Measurements from ENCODE around the gene UBE2L3. TPM values are rescaled to one million over a fixed set of nuclear protein-coding genes. Genes with fewer than 3 reads are reported as not detected.

The UBE2L3 gene
- total RNA-seq, 2 donors from 2014 or later: 74.6 to 79.4 TPM

DNA sequence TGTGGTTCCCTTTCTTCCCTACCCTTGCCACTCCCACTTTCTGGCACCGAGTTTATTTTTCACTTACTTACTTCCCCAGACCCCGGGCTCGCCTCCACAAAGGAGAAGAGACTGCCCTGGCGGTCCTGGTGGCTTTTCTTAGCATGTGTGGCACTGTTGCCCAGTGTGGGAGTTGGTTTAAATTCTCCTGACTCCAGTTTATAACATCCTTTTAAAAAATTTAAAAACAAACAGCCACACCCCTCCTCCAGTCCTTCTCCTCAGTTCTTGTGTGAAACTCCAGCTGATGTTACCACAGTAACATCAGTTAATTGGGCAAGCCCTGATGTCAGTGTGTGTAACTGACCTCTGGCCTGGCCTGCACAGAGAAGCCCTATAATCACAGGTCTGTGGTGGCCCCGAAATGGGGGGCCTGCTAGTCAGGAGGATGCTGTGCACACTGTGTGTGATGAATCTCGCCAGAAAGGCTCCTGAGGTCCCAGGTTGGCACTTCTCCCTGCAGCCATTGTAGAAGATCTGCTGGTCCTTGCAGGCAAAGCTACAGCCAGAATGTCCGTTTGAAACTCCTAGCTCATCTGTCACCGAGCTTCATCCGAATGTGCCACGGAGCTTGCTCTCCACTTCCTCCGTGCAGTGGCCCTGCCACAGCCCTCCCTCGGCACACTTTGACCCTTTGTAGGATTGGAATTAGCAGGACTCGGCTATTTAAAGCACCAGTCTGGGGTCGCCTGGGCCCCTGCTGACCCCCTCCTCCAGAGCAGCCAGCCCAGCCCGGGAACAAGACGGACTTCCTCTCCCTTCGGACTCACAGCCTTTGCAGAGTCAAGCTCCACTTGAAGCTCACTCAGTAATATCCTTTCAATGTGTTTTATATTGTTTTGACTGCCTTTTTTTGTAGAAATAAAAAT is 54.8 kb downstream of the UBE2L3 start:
- DNase-seq: peak; percentile 40
- H3K36me3 Mint-ChIP-seq (ENCODE audit: low read depth): peaks cover 32% of the 10 kb centered on the region
- H3K27me3 Mint-ChIP-seq (ENCODE audit: insufficient read depth): no peaks in the 10 kb centered on the region
- Histone ChIP-seq H3K27me3 (ENCODE audit: control insufficient read depth, insufficient read depth, low read length, poor library complexity, severe bottlenecking) (no peaks in the 10 kb centered on the region), H3K4me1 (ENCODE audit: control insufficient read depth, insufficient read depth, low read length) (no peaks in the 10 kb centered on the region), H3K9me3 (ENCODE audit: control insufficient read depth, low read length) (no peaks in the 10 kb centered on the region), H3K9ac (ENCODE audit: extremely low read depth, low read length, poor library complexity, severe bottlenecking) (no peak overlapping the region), H3K36me3 (ENCODE audit: control insufficient read depth, insufficient read depth, low read length) (peaks cover 51% of the 10 kb centered on the region), H3K4me3 (ENCODE audit: low read length) (no peak overlapping the region), H3K27ac (ENCODE audit: low read depth, low read length) (peak overlapping the region; percentile 11)
- WGBS, 2 experiments (ENCODE audit: insufficient coverage in 1 of 2, insufficient read length in 1 of 2): 93 to 94% methylated on average over 8 to 16 of the region's 17 CpGs
- H3K9me3 Mint-ChIP-seq: no peaks in the 10 kb centered on the region
- TF ChIP-seq, protein P1, sequence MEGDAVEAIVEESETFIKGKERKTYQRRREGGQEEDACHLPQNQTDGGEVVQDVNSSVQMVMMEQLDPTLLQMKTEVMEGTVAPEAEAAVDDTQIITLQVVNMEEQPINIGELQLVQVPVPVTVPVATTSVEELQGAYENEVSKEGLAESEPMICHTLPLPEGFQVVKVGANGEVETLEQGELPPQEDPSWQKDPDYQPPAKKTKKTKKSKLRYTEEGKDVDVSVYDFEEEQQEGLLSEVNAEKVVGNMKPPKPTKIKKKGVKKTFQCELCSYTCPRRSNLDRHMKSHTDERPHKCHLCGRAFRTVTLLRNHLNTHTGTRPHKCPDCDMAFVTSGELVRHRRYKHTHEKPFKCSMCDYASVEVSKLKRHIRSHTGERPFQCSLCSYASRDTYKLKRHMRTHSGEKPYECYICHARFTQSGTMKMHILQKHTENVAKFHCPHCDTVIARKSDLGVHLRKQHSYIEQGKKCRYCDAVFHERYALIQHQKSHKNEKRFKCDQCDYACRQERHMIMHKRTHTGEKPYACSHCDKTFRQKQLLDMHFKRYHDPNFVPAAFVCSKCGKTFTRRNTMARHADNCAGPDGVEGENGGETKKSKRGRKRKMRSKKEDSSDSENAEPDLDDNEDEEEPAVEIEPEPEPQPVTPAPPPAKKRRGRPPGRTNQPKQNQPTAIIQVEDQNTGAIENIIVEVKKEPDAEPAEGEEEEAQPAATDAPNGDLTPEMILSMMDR (conservative IDR thresholded peaks at IDR 0.05): no peak
- H3K27ac Mint-ChIP-seq: no peak overlapping the region
- H3K4me3 Mint-ChIP-seq: no peak overlapping the region
- H3K4me1 Mint-ChIP-seq: no peaks in the 10 kb centered on the region

DNA sequence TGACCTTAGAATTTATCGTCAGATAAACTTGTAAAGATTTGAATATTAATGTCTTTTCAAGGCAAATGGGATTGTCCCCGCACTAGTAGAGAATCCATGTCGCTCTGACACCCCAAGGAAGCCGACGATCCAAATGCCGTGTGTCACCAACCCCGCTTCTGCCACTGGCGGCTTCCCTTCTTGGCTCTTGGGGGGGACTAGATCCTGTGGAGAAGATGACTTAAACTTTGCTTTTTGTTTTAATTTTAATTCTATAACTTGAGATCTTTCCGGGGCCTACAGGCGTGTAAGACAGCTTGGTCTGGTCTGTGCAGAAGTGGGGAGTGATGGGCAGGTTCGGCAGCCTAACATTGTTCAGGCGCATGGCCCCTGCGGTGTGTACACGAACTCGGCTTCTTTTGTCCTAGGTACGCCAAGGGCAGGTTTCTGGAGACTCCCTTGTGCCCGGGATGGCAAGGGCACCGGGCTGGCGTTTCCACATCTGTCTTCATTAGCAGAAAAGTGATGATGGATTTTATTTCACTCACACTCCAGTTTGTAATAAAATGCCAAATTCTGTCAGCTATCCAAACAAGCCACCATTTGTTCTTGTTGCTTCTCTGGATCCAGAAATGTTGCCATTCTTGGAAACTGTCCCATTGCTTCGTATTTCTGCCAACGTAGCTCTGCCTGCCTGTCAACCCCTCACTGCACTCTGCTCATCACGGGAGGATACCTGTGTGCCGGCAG is 55.6 kb downstream of the UBE2L3 start:
- DNase-seq: no peak
- Histone ChIP-seq H3K9ac (ENCODE audit: extremely low read depth, low read length, poor library complexity, severe bottlenecking) (no peak overlapping the region), H3K27me3 (ENCODE audit: control insufficient read depth, insufficient read depth, low read length, poor library complexity, severe bottlenecking) (no peaks in the 10 kb centered on the region), H3K4me3 (ENCODE audit: low read length) (no peak overlapping the region), H3K27ac (ENCODE audit: low read depth, low read length) (no peak overlapping the region), H3K36me3 (ENCODE audit: control insufficient read depth, insufficient read depth, low read length) (peaks cover 55% of the 10 kb centered on the region), H3K9me3 (ENCODE audit: control insufficient read depth, low read length) (no peaks in the 10 kb centered on the region), H3K4me1 (ENCODE audit: control insufficient read depth, insufficient read depth, low read length) (no peaks in the 10 kb centered on the region)
- Mint-ChIP-seq H3K4me3 (no peak overlapping the region), H3K27ac (no peak overlapping the region), H3K36me3 (ENCODE audit: low read depth) (peaks cover 36% of the 10 kb centered on the region), H3K4me1 (peaks cover 1% of the 10 kb centered on the region), H3K9me3 (no peaks in the 10 kb centered on the region), H3K27me3 (ENCODE audit: insufficient read depth) (no peaks in the 10 kb centered on the region)
- WGBS, 2 experiments (ENCODE audit: insufficient coverage in 1 of 2, insufficient read length in 1 of 2): 94 to 99% methylated on average over 14 to 23 of the region's 23 CpGs
- TF ChIP-seq, protein P1 (conservative IDR thresholded peaks at IDR 0.05): no peak

DNA sequence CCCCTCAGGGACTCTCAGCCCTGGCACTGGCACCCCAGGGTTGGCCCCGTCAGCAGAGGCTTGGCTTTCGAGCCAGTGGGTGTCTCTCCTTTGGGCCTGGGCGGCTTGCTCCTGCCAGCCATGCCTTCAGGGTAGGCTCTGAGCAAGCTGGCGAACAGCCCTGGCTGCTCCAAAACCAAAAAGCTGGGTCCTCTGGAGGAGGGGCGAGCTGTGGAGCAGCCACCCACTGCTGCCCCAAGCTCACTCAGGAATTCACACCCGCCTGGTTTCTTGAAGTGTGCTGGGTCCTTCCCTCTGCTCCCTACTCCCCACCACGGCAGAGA is 56.1 kb downstream of the UBE2L3 start:
- TF ChIP-seq, protein P1 (conservative IDR thresholded peaks at IDR 0.05): no peak
- Mint-ChIP-seq H3K9me3 (peaks cover 2% of the 10 kb centered on the region), H3K36me3 (ENCODE audit: low read depth) (peaks cover 39% of the 10 kb centered on the region), H3K4me3 (no peak overlapping the region), H3K4me1 (peaks cover 5% of the 10 kb centered on the region), H3K27me3 (ENCODE audit: insufficient read depth) (no peaks in the 10 kb centered on the region), H3K27ac (no peak overlapping the region)
- WGBS, 2 experiments (ENCODE audit: insufficient coverage in 1 of 2, insufficient read length in 1 of 2): 91 to 96% methylated on average over 4 to 7 of the region's 7 CpGs
- DNase-seq: no peak
- no peak overlapping the region for H3K4me3 ChIP-seq (ENCODE audit: low read length)
- no peaks in the 10 kb centered on the region for H3K4me1 ChIP-seq (ENCODE audit: control insufficient read depth, insufficient read depth, low read length)
- H3K27ac ChIP-seq (ENCODE audit: low read depth, low read length): no peak overlapping the region
- H3K27me3 ChIP-seq (ENCODE audit: control insufficient read depth, insufficient read depth, low read length, poor library complexity, severe bottlenecking): no peaks in the 10 kb centered on the region
- H3K36me3 ChIP-seq (ENCODE audit: control insufficient read depth, insufficient read depth, low read length): peaks cover 57% of the 10 kb centered on the region
- H3K9ac ChIP-seq (ENCODE audit: extremely low read depth, low read length, poor library complexity, severe bottlenecking): no peak overlapping the region
- H3K9me3 ChIP-seq (ENCODE audit: control insufficient read depth, low read length): no peaks in the 10 kb centered on the region

Measured in endodermal cell (in vitro differentiated cells).